Stimulated activated effector memory CD8-positive, alpha-beta T cell treated with anti-CD3 and anti-CD28 coated beads, Interleukin-12 subunit alpha, Interleukin-12 subunit beta, amount 100 ng/mL, for 72 hours (primary cell): ENCODE data around the gene MYOZ1.

Experiments used
- ATAC-seq: fragments of 150-1000 bp; cut with Tn5 transposase; 2 replicates; pipeline ENCODE4 v1.10.0; 2021
- DNase-seq, 2 donors: peaks; one replicate each; pipeline ENCODE4 v3.0.0; 2021 to 2022; ENCODE audit warnings: low spot score in 2 of 2
- H3K27ac Mint-ChIP-seq: one replicate; pipeline ENCODE4 v1.8.0; 2022; ENCODE audit warnings: mild to moderate bottlenecking, mixed read lengths
- H3K36me3 Mint-ChIP-seq: one replicate; pipeline ENCODE4 v1.8.0; 2022; ENCODE audit warnings: mild to moderate bottlenecking, mixed read lengths
- H3K4me1 Mint-ChIP-seq: one replicate; pipeline ENCODE4 v1.8.0; 2022; ENCODE audit warnings: mixed read lengths
- H3K4me3 Mint-ChIP-seq: one replicate; pipeline ENCODE4 v1.8.0; 2022; ENCODE audit warnings: mild to moderate bottlenecking, mixed read lengths
- H3K9me3 Mint-ChIP-seq: one replicate; pipeline ENCODE4 v1.8.0; 2022; ENCODE audit warnings: mixed read lengths

Gene MYOZ1

GRCh38 chr10:73653195-73653594 lies 11.9 kb upstream of the MYOZ1 start:
- Mint-ChIP-seq H3K4me1 (peaks cover 19% of the 10 kb centered on the region), H3K9me3 (no peaks in the 10 kb centered on the region), H3K4me3 (no peak overlapping the region), H3K27ac (no peak overlapping the region), H3K36me3 (no peaks in the 10 kb centered on the region)
- DNase-seq (no peak), ATAC-seq (no peak)

GRCh38 chr10:73650537-73651331 lies 9.5 kb upstream of the MYOZ1 start:
- Mint-ChIP-seq H3K9me3 (no peaks in the 10 kb centered on the region), H3K4me1 (peaks cover 13% of the 10 kb centered on the region), H3K4me3 (no peak overlapping the region), H3K27ac (no peak overlapping the region), H3K36me3 (no peaks in the 10 kb centered on the region)
- ATAC-seq (peak; percentile 57), DNase-seq (no peak)

DNA sequence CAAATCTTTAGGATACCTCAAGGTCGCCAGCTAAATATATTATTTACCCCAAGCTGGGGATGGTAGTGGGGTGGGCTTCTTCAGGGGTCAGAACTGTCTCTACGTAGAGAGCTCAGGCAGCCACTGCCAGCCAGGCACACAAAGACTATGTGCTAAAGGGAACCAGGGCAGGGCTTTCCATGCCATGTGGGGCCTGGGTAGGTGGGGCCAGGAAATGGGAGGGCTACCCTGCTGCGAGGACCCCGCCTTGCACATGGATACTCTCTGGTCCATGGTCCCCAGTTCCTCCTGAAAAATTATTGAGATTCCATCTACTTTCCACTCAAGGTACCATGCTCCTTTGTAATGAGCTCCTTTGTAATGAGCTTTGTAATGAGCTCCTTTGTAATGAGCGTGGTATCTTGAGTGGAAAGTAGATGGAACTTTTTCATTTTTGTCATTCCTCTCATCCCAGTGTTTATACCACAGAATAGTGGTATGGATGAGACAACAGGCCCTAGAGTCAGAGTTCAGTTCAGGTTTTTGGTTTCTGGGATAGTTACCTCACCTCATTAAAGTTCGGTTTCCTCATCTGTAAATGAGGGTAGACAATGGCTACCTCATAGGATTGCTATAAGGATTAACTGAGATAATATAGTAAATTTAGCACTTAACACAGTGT lies 8.7 kb upstream of the MYOZ1 start:
- Mint-ChIP-seq H3K4me1 (peaks cover 12% of the 10 kb centered on the region), H3K4me3 (no peak overlapping the region), H3K36me3 (no peaks in the 10 kb centered on the region), H3K27ac (no peak overlapping the region), H3K9me3 (no peaks in the 10 kb centered on the region)
- DNase-seq = no peak
- no peak for ATAC-seq

GRCh38 chr10:73648975-73649829 lies 7.9 kb upstream of the MYOZ1 start:
- Mint-ChIP-seq H3K4me3 (no peak overlapping the region), H3K4me1 (peaks cover 20% of the 10 kb centered on the region), H3K27ac (no peak overlapping the region), H3K9me3 (no peaks in the 10 kb centered on the region), H3K36me3 (no peaks in the 10 kb centered on the region)
- ATAC-seq (no peak), DNase-seq (no peak)

GRCh38 chr10:73647875-73648651 lies 6.8 kb upstream of the MYOZ1 start:
- peaks cover 28% of the 10 kb centered on the region for H3K4me1 Mint-ChIP-seq

GRCh38 chr10:73647211-73647874 lies 6.1 kb upstream of the MYOZ1 start:
- no peaks in the 10 kb centered on the region for H3K36me3 Mint-ChIP-seq
- H3K27ac Mint-ChIP-seq = no peak overlapping the region
- H3K4me1 Mint-ChIP-seq = peaks cover 28% of the 10 kb centered on the region
- DNase-seq (no peak), ATAC-seq (peak; percentile 16)
- peak overlapping the region; percentile 49 for H3K4me3 Mint-ChIP-seq
- H3K9me3 Mint-ChIP-seq = no peaks in the 10 kb centered on the region

More at GRCh38 chr10:73647875-73648651, 6.8 kb upstream of the MYOZ1 start:
- no peak overlapping the region for H3K27ac Mint-ChIP-seq
- no peaks in the 10 kb centered on the region for H3K36me3 Mint-ChIP-seq
- peak overlapping the region; percentile 49 for H3K4me3 Mint-ChIP-seq
- ATAC-seq (no peak), DNase-seq (no peak)
- no peaks in the 10 kb centered on the region for H3K9me3 Mint-ChIP-seq

DNA sequence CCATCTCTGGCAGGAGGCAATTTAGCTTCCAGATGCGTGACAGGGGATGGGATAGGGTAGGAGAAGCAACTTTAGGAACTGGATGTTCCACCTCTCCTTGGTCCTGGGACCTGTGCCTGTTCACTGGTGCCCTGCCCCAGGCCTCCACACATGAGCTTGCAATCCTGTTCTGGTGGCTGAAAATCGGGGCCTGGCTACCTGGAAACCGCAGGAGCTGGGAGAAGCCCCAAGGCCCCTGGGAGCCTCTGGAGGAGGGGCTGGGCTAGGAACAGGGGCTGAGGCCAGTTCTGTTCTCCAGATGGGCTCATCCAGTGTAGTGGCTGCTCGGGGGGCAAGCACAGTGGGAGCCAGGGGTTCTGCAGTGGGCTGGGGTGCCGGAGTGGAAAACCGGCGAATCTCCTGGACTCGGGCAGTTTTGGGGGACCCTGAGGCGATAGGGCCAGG lies 5.3 kb upstream of the MYOZ1 start:
- no peaks in the 10 kb centered on the region for H3K36me3 Mint-ChIP-seq
- H3K9me3 Mint-ChIP-seq = no peaks in the 10 kb centered on the region
- peaks cover 28% of the 10 kb centered on the region for H3K4me1 Mint-ChIP-seq
- peak overlapping the region; percentile 49 for H3K4me3 Mint-ChIP-seq
- DNase-seq (no peak), ATAC-seq (no peak)
- no peak overlapping the region for H3K27ac Mint-ChIP-seq

- ATAC-seq (no peak), DNase-seq (no peak)
- no peaks in the 10 kb centered on the region for H3K36me3 Mint-ChIP-seq
- no peak overlapping the region for H3K27ac Mint-ChIP-seq
- H3K4me1 Mint-ChIP-seq = peaks cover 22% of the 10 kb centered on the region
- no peaks in the 10 kb centered on the region for H3K9me3 Mint-ChIP-seq
- H3K4me3 Mint-ChIP-seq = no peak overlapping the region
These were observed 4.0 kb upstream of the MYOZ1 start for GRCh38 chr10:73645251-73645650.

DNA sequence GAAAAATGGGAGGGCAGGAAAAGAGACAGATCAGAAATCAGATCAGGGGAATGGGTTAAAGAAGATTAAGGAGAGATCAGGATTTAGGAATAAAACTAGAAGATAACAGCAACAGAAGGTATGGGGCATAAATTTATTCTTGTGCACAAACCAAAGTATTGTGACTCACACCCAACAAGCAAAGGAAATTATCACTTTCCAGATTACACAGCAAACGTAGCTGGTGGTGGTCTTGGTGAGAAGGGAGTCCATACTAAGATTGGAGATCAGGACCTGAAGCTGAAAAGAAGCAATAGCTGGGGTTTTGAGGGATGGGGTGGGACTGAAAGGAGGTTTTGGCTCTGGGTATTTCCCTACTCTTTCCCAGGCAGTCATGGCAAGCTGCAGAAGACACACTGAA lies 3.5 kb upstream of the MYOZ1 start:
- H3K4me1 Mint-ChIP-seq = peaks cover 22% of the 10 kb centered on the region
- no peak overlapping the region for H3K4me3 Mint-ChIP-seq
- no peaks in the 10 kb centered on the region for H3K36me3 Mint-ChIP-seq
- DNase-seq (no peak), ATAC-seq (peak; percentile 66)
- H3K27ac Mint-ChIP-seq = no peak overlapping the region
- no peaks in the 10 kb centered on the region for H3K9me3 Mint-ChIP-seq

DNA sequence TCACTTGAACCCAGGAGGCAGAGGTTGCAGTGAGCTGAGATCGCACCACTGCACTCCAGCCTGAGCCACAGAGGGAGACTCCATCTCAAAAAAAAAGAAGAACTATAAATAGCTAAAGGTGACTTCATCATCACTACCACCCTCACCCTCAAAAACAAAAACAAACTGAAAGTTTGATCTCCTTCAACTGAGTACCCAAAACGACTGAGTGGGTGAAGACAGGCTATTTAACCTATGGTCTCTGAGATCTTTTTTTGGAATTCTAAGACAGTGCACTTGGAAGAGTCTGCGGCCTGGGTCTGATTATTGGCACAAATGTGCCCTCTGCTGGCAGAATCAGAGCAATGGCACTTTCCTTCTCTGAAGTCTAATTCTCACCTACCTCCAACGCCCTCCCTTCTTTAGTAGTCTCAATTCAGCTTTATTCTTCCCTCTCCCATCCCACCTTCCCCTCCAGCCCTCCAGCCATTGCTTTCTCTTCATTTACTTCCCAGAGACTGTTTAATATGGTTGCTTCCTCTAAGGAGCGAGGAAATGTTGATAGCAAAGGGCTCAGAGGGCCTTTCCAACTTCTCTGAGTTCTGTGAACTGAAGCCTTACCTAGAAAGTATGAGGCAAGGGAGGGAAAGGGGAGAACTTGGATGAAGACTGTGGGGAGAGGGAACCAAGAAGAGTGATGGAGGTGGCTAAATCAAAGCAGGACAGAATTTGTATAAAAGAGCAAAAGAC lies 2.9 kb upstream of the MYOZ1 start:
- peaks cover 22% of the 10 kb centered on the region for H3K4me1 Mint-ChIP-seq
- no peaks in the 10 kb centered on the region for H3K9me3 Mint-ChIP-seq
- DNase-seq (peak; percentile 24 to 65), ATAC-seq (peak; percentile 68)
- H3K4me3 Mint-ChIP-seq = no peak overlapping the region
- H3K27ac Mint-ChIP-seq = no peak overlapping the region
- H3K36me3 Mint-ChIP-seq = no peaks in the 10 kb centered on the region

- H3K27ac Mint-ChIP-seq = no peak overlapping the region
- ATAC-seq = no peak
These were observed 2.1 kb upstream of the MYOZ1 start for GRCh38 chr10:73643362-73643761.

DNA sequence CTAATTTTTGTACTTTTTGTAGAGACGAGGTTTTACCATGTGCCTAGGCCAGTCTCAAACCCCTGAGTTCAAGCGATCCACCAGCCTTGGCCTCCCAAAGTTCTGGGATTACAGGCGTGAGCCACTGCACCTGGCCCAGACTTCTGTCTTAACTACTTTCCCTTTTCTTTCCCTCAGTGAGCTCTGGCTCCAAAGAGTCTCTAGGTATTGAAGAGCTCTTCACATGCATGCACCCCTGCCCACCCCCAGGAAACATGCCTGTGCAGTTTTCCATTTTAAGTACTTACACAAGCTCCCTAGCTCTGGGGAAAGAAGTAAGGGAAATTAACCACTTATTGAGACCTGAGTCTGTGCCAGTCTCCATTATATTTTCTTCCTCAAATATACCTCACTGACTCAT lies 2.0 kb downstream of the MYOZ1 start:
- Mint-ChIP-seq H3K4me1 (peaks cover 9% of the 10 kb centered on the region), H3K36me3 (no peaks in the 10 kb centered on the region), H3K27ac (no peak overlapping the region), H3K4me3 (no peak overlapping the region), H3K9me3 (no peaks in the 10 kb centered on the region)
- DNase-seq (no peak), ATAC-seq (no peak)

More at GRCh38 chr10:73643362-73643761, 2.1 kb upstream of the MYOZ1 start:
- DNase-seq = no peak
- H3K36me3 Mint-ChIP-seq = no peaks in the 10 kb centered on the region
- H3K4me3 Mint-ChIP-seq = no peak overlapping the region
- H3K4me1 Mint-ChIP-seq = peaks cover 22% of the 10 kb centered on the region
- no peaks in the 10 kb centered on the region for H3K9me3 Mint-ChIP-seq

- DNase-seq = no peak
- ATAC-seq = no peak
- H3K4me3 Mint-ChIP-seq = no peak overlapping the region
- H3K4me1 Mint-ChIP-seq = no peaks in the 10 kb centered on the region
- no peaks in the 10 kb centered on the region for H3K9me3 Mint-ChIP-seq
- H3K36me3 Mint-ChIP-seq = no peaks in the 10 kb centered on the region
- no peak overlapping the region for H3K27ac Mint-ChIP-seq
These were observed 5.5 kb downstream of the MYOZ1 start for GRCh38 chr10:73635781-73636180.

DNA sequence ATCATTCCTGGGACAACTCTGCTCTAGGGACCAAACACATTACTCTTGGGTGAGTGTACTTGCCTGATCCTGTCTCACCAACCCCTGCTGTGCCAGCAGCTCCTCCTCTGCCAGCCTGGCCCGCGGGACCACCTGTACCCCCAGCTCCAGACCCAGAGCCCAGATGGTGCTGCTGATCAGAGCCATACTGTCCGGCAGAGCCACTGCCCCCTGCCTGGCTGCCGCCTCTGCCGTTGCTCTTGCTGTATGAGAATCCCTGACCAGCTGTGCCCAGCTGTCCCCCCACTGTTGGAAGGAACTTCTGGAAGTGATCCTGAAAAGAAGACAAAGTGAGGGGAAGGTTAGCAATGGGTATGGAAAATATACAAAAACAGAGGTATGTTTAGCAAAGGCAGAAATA lies 6.9 kb downstream of the MYOZ1 start:
- DNase-seq (no peak), ATAC-seq (no peak)
- Mint-ChIP-seq H3K27ac (no peak overlapping the region), H3K9me3 (no peaks in the 10 kb centered on the region), H3K4me1 (no peaks in the 10 kb centered on the region), H3K4me3 (no peak overlapping the region), H3K36me3 (no peaks in the 10 kb centered on the region)
